GM12891 (cell line): ENCODE measurements around the gene CABP7.

ENCODE experiments used
- PAX5 ChIP-seq: IDR thresholded peaks from 2 replicates; pipeline ENCODE4 v1.6.1; 2011; ENCODE audit warnings: low read length, moderate library complexity, mild to moderate bottlenecking; ENCODE audit not compliant: insufficient read depth, severe bottlenecking
- POLR2A ChIP-seq: IDR thresholded peaks from 2 replicates; pipeline ENCODE4 v1.6.1; 2011; ENCODE audit warnings: low read depth, low read length, control low read depth
- POLR2AphosphoS5 ChIP-seq: IDR thresholded peaks from 2 replicates; pipeline ENCODE4 v1.6.1; 2011; ENCODE audit warnings: low read depth, low read length, control low read depth
- SPI1 ChIP-seq: IDR thresholded peaks from 2 replicates; pipeline ENCODE4 v1.6.1; 2011; ENCODE audit warnings: low read depth, low read length, control low read depth
- TAF1 ChIP-seq: IDR thresholded peaks from 2 replicates; pipeline ENCODE4 v1.6.1; 2011; ENCODE audit warnings: low read depth, low read length, control low read depth

DNA sequence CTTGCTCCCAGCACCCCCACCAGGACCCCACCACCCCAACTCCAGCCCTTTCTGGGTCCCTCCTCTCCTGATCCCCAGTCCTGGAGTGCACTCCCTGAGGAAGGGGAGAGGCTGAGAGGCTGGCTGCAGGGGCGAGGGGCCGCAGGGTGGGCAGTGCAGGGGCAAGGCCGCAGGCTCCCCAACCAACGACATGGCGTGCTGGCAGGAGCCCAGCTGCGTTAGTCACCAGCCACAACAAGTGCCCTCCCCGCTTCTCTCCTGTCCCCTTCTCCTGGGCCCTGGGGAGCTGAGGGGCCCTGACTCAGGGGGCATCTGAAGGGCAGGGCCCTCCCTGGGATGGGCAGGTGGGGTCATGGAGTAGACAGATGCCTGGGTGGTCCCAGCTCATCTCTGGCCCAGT is 2.3 kb downstream of the CABP7 start:
- TF ChIP-seq TAF1 (no peak), POLR2A (no peak), POLR2AphosphoS5 (no peak), SPI1 (no peak), PAX5 (no peak)
